ENCODE data around the gene ZFAND5. TPM values are rescaled to one million over a fixed set of nuclear protein-coding genes. Genes with fewer than 3 reads are reported as not detected.
A peak's percentile ranks its signal among the peaks of the same experiment; 100 is the strongest.

The ZFAND5 gene
- total RNA-seq, 3 donors from 2014 or later = 147 to 181 (median 152) TPM

- no peak for TF ChIP-seq CTCF (IDR thresholded peaks at IDR 0.05)
- DNase-seq = no peak
- no peak for ATAC-seq
- intact Hi-C loops (cut with DNase I, micrococcal nuclease) = no loop called here
- Histone ChIP-seq H3K9me3 (no peaks in the 10 kb centered on the region), H3K4me3 (no peak overlapping the region), H3K4me1 (ENCODE audit: low read depth) (no peaks in the 10 kb centered on the region), H3K36me3 (ENCODE audit: low read depth) (no peaks in the 10 kb centered on the region)
Measured at GRCh38 chr9:72377041-72377440, 12.0 kb upstream of the ZFAND5 start.

GRCh38 chr9:72371151-72371550, 6.1 kb upstream of the ZFAND5 start:
- DNase-seq = no peak
- TF ChIP-seq CTCF (IDR thresholded peaks at IDR 0.05) = no peak
- Histone ChIP-seq H3K9me3 (no peaks in the 10 kb centered on the region), H3K4me1 (ENCODE audit: low read depth) (peaks cover under 1% of the 10 kb centered on the region), H3K36me3 (ENCODE audit: low read depth) (no peaks in the 10 kb centered on the region), H3K4me3 (no peak overlapping the region)
- no peak for ATAC-seq
- intact Hi-C loops (cut with DNase I, micrococcal nuclease) = no loop called here

- ATAC-seq (peak; percentile 69), DNase-seq (peak; percentile 84 to 90 (median 89))
- Histone ChIP-seq H3K4me1 (ENCODE audit: low read depth) (peaks cover 15% of the 10 kb centered on the region), H3K36me3 (ENCODE audit: low read depth) (no peaks in the 10 kb centered on the region), H3K4me3 (peak overlapping the region; percentile 79), H3K9me3 (no peaks in the 10 kb centered on the region)
- no peak for TF ChIP-seq CTCF (IDR thresholded peaks at IDR 0.05)
- intact Hi-C loops (cut with DNase I, micrococcal nuclease) = loop anchor here (10.0 kb wide), 2 partner anchors 219 to 229 kb away; no protein-coding TSS in a partner anchor
Measured at GRCh38 chr9:72365525-72366256, 683 bp upstream of the ZFAND5 start.

- ATAC-seq (peak; percentile 54), DNase-seq (peak; percentile 63 to 83 (median 77))
- no peaks in the 10 kb centered on the region for H3K9me3 ChIP-seq
- intact Hi-C loops (cut with DNase I, micrococcal nuclease) = loop anchor here (5.0 to 10.0 kb wide), 3 partner anchors 67 to 231 kb away; no protein-coding TSS in a partner anchor
- no peak for TF ChIP-seq CTCF (IDR thresholded peaks at IDR 0.05)
- no peaks in the 10 kb centered on the region for H3K36me3 ChIP-seq (ENCODE audit: low read depth)
- H3K4me3 ChIP-seq = peak overlapping the region; percentile 79
- peaks cover 26% of the 10 kb centered on the region for H3K4me1 ChIP-seq (ENCODE audit: low read depth)
Measured at GRCh38 chr9:72363908-72364678, 915 bp downstream of the ZFAND5 start.

- intact Hi-C loops (cut with DNase I, micrococcal nuclease) = loop anchor here (5.0 to 10.0 kb wide), 3 partner anchors 66 to 232 kb away; no protein-coding TSS in a partner anchor
- no peak for TF ChIP-seq CTCF (IDR thresholded peaks at IDR 0.05)
- no peaks in the 10 kb centered on the region for H3K36me3 ChIP-seq (ENCODE audit: low read depth)
- no peak for DNase-seq
- no peak for ATAC-seq
- H3K9me3 ChIP-seq = no peaks in the 10 kb centered on the region
- H3K4me1 ChIP-seq (ENCODE audit: low read depth) = peaks cover 32% of the 10 kb centered on the region
- peak overlapping the region; percentile 79 for H3K4me3 ChIP-seq
Measured at GRCh38 chr9:72363236-72363635, 1.8 kb downstream of the ZFAND5 start.
